CD8-positive, alpha-beta memory T cell (primary cell): ENCODE results near the gene KRTAP9-9. TPM values are rescaled to one million over a fixed set of nuclear protein-coding genes. Genes with fewer than 3 reads are reported as not detected.

ENCODE experiments used
- CTCF ChIA-PET: fragments of 350-600 bp; sonication (Branson Sonifier 250); formaldehyde crosslinking; loops from one replicate; lab custom pipeline; 2021; ENCODE audit warnings: antibody characterized with exemption; lab: Charles Lee
- POLR2A ChIA-PET: fragments of 350-600 bp; sonication (Branson Sonifier 250); formaldehyde crosslinking; loops from one replicate; lab custom pipeline; 2021; ENCODE audit warnings: antibody characterized with exemption; lab: Charles Lee
- DNase-seq, 5 donors: peaks; one replicate each; pipeline versions ENCODE4 v3.0.0 to v3.0.0-alpha.2; 2020 to 2022; ENCODE audit warnings: mixed read lengths in 1 of 5
- H3K27ac ChIP-seq: one replicate; pipeline ENCODE4 v1.7.0; 2013; ENCODE audit warnings: low read depth, mild to moderate bottlenecking, low read length, moderate library complexity
- H3K27me3 ChIP-seq: 2 replicates; pipeline ENCODE4 v1.7.0; 2013; ENCODE audit warnings: low read length, mild to moderate bottlenecking; ENCODE audit not compliant: insufficient read depth, poor library complexity, severe bottlenecking
- H3K36me3 ChIP-seq: 2 replicates; pipeline ENCODE4 v1.7.0; 2013; ENCODE audit warnings: mild to moderate bottlenecking, low read length, moderate library complexity; ENCODE audit not compliant: insufficient read depth
- H3K4me1 ChIP-seq: 2 replicates; pipeline ENCODE4 v1.7.0; 2013; ENCODE audit warnings: mild to moderate bottlenecking, low read length, moderate library complexity; ENCODE audit not compliant: insufficient read depth
- H3K4me3 ChIP-seq: 2 replicates; pipeline ENCODE4 v1.7.0; 2013; ENCODE audit warnings: mild to moderate bottlenecking, low read length
- H3K9me3 ChIP-seq: 2 replicates; pipeline ENCODE4 v1.7.0; 2013; ENCODE audit warnings: mild to moderate bottlenecking, low read length
- H3K27ac Mint-ChIP-seq, 8 donors: one replicate each; pipeline ENCODE4 v1.8.0; 2020 to 2021; ENCODE audit warnings: mixed read lengths in 8 of 8, mild to moderate bottlenecking in 6 of 8, inconsistent platforms in 3 of 8, moderate library complexity in 3 of 8
- H3K27me3 Mint-ChIP-seq, 2 donors: one replicate each; pipeline ENCODE4 v1.8.0; 2020 to 2021; ENCODE audit warnings: mixed read lengths in 2 of 2, mild to moderate bottlenecking in 1 of 2, moderate library complexity in 1 of 2
- H3K36me3 Mint-ChIP-seq, 3 donors: one replicate each; pipeline ENCODE4 v1.8.0; 2020 to 2021; ENCODE audit warnings: mixed read lengths in 3 of 3, inconsistent platforms in 1 of 3, mild to moderate bottlenecking in 1 of 3
- H3K4me1 Mint-ChIP-seq, 3 donors: one replicate each; pipeline ENCODE4 v1.8.0; 2020 to 2021; ENCODE audit warnings: mixed read lengths in 3 of 3, inconsistent platforms in 1 of 3, mild to moderate bottlenecking in 1 of 3
- H3K4me3 Mint-ChIP-seq, 7 donors: one replicate each; pipeline ENCODE4 v1.8.0; 2020 to 2021; ENCODE audit warnings: mixed read lengths in 7 of 7, mild to moderate bottlenecking in 6 of 7, moderate library complexity in 4 of 7, inconsistent platforms in 2 of 7
- H3K9me3 Mint-ChIP-seq, 5 donors: one replicate each; pipeline ENCODE4 v1.8.0; 2020 to 2022; ENCODE audit warnings: mixed read lengths in 5 of 5, mild to moderate bottlenecking in 3 of 5, moderate library complexity in 2 of 5, inconsistent platforms in 1 of 5
- polyA plus RNA-seq: library from polyadenylated mRNA; unstranded; fragments of 300-500 nt; fragmentation: Illumina TruSeq; gene quantifications from one replicate; pipeline ENCODE4 v1.2.3, GENCODE V29; 2021
- total RNA-seq, 2 experiments: library from RNA; stranded (reverse); gene quantifications; one replicate each; pipeline ENCODE4 v1.2.3, GENCODE V29; 2021

The KRTAP9-9 gene
- total and polyA plus RNA-seq, 3 experiments from 2014 or later: not detected

GRCh38 chr17:41298458-41299135 is 43.4 kb downstream of the KRTAP9-9 start:
- POLR2A ChIA-PET: no interaction called here
- no peak for DNase-seq
- H3K4me3 Mint-ChIP-seq: peak overlapping the region in 1 of 7 donors; percentile 51
- no peak overlapping the region for H3K4me3 ChIP-seq
- H3K9me3 ChIP-seq: no peaks in the 10 kb centered on the region
- H3K9me3 Mint-ChIP-seq: no peaks in the 10 kb centered on the region
- no peaks in the 10 kb centered on the region for H3K4me1 ChIP-seq
- no peaks in the 10 kb centered on the region for H3K27me3 ChIP-seq
- H3K27ac Mint-ChIP-seq: peak overlapping the region in 1 of 8 donors; percentile 85
- peaks cover 0 to 8% (median 0%) of the 10 kb centered on the region in 3 donors for H3K36me3 Mint-ChIP-seq
- H3K27me3 Mint-ChIP-seq: peaks cover 8 to 17% of the 10 kb centered on the region in 2 donors
- H3K36me3 ChIP-seq: no peaks in the 10 kb centered on the region
- peaks cover 12 to 17% (median 13%) of the 10 kb centered on the region in 3 donors for H3K4me1 Mint-ChIP-seq
- H3K27ac ChIP-seq: no peak overlapping the region
- CTCF ChIA-PET: no interaction called here

- Histone ChIP-seq H3K36me3 (no peaks in the 10 kb centered on the region), H3K4me3 (no peak overlapping the region), H3K9me3 (no peaks in the 10 kb centered on the region), H3K27ac (no peak overlapping the region), H3K27me3 (no peaks in the 10 kb centered on the region), H3K4me1 (no peaks in the 10 kb centered on the region)
- no peak for DNase-seq
- Mint-ChIP-seq H3K4me3 (no peak overlapping the region), H3K9me3 (no peaks in the 10 kb centered on the region), H3K4me1 (peaks cover 14 to 22% (median 18%) of the 10 kb centered on the region in 3 donors), H3K27me3 (peaks cover 3 to 12% of the 10 kb centered on the region in 2 donors), H3K27ac (peak overlapping the region in 2 of 8 donors; percentile 39 to 58), H3K36me3 (peaks cover 0 to 5% (median 2%) of the 10 kb centered on the region in 3 donors)
- CTCF ChIA-PET: interaction anchor here (0.9 to 1.4 kb wide), 2 partner anchors 21 to 141 kb away, joined by 3 to 4 read pairs; partner anchors contain the start of gene KRTAP4-4
- POLR2A ChIA-PET: no interaction called here
Observed at GRCh38 chr17:41301204-41301790, 46.1 kb downstream of the KRTAP9-9 start.

- peak within 1 kb of the TSS in 2 of 8 donors; percentile 39 to 58 for H3K27ac Mint-ChIP-seq
Observed at GRCh38 chr17:41301916-41302901, 47.0 kb downstream of the KRTAP9-9 start, which contains the start of gene KRTAP29-1. Gene KRTAP29-1 (minus strand): TSS chr17:41302851. CDS start chr17:41302851, 0 bp downstream.

GRCh38 chr17:41302981-41303380 is 47.8 kb downstream of the KRTAP9-9 start:
- Mint-ChIP-seq H3K9me3 (no peaks in the 10 kb centered on the region), H3K4me3 (no peak overlapping the region), H3K27me3 (peaks cover 3 to 12% of the 10 kb centered on the region in 2 donors), H3K4me1 (peaks cover 31 to 38% (median 35%) of the 10 kb centered on the region in 3 donors), H3K36me3 (peaks cover 0 to 5% (median 2%) of the 10 kb centered on the region in 3 donors), H3K27ac (no peak overlapping the region)
- DNase-seq: no peak
- H3K27ac ChIP-seq: no peak overlapping the region
- H3K36me3 ChIP-seq: no peaks in the 10 kb centered on the region
- H3K4me3 ChIP-seq: no peak overlapping the region
- H3K9me3 ChIP-seq: no peaks in the 10 kb centered on the region
- POLR2A ChIA-PET: no interaction called here
- CTCF ChIA-PET: interaction anchor here (1.1 kb wide), 1 partner anchor 19 kb away, joined by 3 read pairs; no protein-coding TSS in a partner anchor
- H3K27me3 ChIP-seq: no peaks in the 10 kb centered on the region
- peaks cover 16% of the 10 kb centered on the region for H3K4me1 ChIP-seq

More at GRCh38 chr17:41301916-41302901, 47.0 kb downstream of the KRTAP9-9 start, which contains the start of gene KRTAP29-1:
- H3K27me3 Mint-ChIP-seq: peaks cover 3 to 12% of the 10 kb centered on the region in 2 donors
- ChIA-PET CTCF (interaction anchor here (1.1 kb wide), 1 partner anchor 20 kb away, joined by 3 read pairs; no protein-coding TSS in a partner anchor), POLR2A (no interaction called here)
- Histone ChIP-seq H3K9me3 (no peaks in the 10 kb centered on the region), H3K36me3 (no peaks in the 10 kb centered on the region), H3K27me3 (no peaks in the 10 kb centered on the region), H3K27ac (no peak within 1 kb of the TSS), H3K4me1 (peaks cover 9% of the 10 kb centered on the region), H3K4me3 (no peak within 1 kb of the TSS)
- no peaks in the 10 kb centered on the region for H3K9me3 Mint-ChIP-seq
- peaks cover 0 to 5% (median 2%) of the 10 kb centered on the region in 3 donors for H3K36me3 Mint-ChIP-seq
- no peak within 1 kb of the TSS for H3K4me3 Mint-ChIP-seq
- peaks cover 23 to 31% (median 27%) of the 10 kb centered on the region in 3 donors for H3K4me1 Mint-ChIP-seq
- no peak for DNase-seq

GRCh38 chr17:41304091-41304490 is 48.9 kb downstream of the KRTAP9-9 start:
- Histone ChIP-seq H3K9me3 (no peaks in the 10 kb centered on the region), H3K4me1 (peaks cover 26% of the 10 kb centered on the region), H3K27me3 (no peaks in the 10 kb centered on the region), H3K36me3 (no peaks in the 10 kb centered on the region), H3K4me3 (no peak overlapping the region), H3K27ac (no peak overlapping the region)
- H3K27ac Mint-ChIP-seq: no peak overlapping the region
- peaks cover 0 to 5% (median 2%) of the 10 kb centered on the region in 3 donors for H3K36me3 Mint-ChIP-seq
- no peak for DNase-seq
- no peak overlapping the region for H3K4me3 Mint-ChIP-seq
- ChIA-PET POLR2A (no interaction called here), CTCF (no interaction called here)
- peaks cover 2 to 4% of the 10 kb centered on the region in 2 donors for H3K27me3 Mint-ChIP-seq
- H3K9me3 Mint-ChIP-seq: no peaks in the 10 kb centered on the region
- peaks cover 42 to 49% (median 46%) of the 10 kb centered on the region in 3 donors for H3K4me1 Mint-ChIP-seq

Other genes with a start within 250 kb of the KRTAP9-9 start
Only the 30 nearest of the 40 such genes appear.
- gene KRTAP2-3, start 195.3 kb upstream of the KRTAP9-9 start, total RNA-seq: not detected
- gene KRTAP2-3, start 195.3 kb upstream of the KRTAP9-9 start, polyA plus RNA-seq: not detected
- not detected for gene KRTAP2-4, start 189.5 kb upstream of the KRTAP9-9 start, total RNA-seq
- not detected for gene KRTAP2-4, start 189.5 kb upstream of the KRTAP9-9 start, polyA plus RNA-seq
- not detected for gene KRTAP4-7, start 171.2 kb upstream of the KRTAP9-9 start, total RNA-seq
- gene KRTAP4-7, start 171.2 kb upstream of the KRTAP9-9 start, polyA plus RNA-seq: not detected
- gene KRTAP4-8, start 157.2 kb upstream of the KRTAP9-9 start, total RNA-seq: not detected
- gene KRTAP4-8, start 157.2 kb upstream of the KRTAP9-9 start, polyA plus RNA-seq: not detected
- not detected for gene KRTAP4-16, start 153.2 kb upstream of the KRTAP9-9 start, total RNA-seq
- not detected for gene KRTAP4-16, start 153.2 kb upstream of the KRTAP9-9 start, polyA plus RNA-seq
- not detected for gene KRTAP4-9, start 150.0 kb upstream of the KRTAP9-9 start, total RNA-seq
- not detected for gene KRTAP4-9, start 150.0 kb upstream of the KRTAP9-9 start, polyA plus RNA-seq
- gene KRTAP4-11, start 137.0 kb upstream of the KRTAP9-9 start, total RNA-seq: not detected
- gene KRTAP4-11, start 137.0 kb upstream of the KRTAP9-9 start, polyA plus RNA-seq: not detected
- not detected for gene KRTAP4-12, start 131.2 kb upstream of the KRTAP9-9 start, total RNA-seq
- gene KRTAP4-12, start 131.2 kb upstream of the KRTAP9-9 start, polyA plus RNA-seq: not detected
- gene KRTAP4-6, start 114.8 kb upstream of the KRTAP9-9 start, total RNA-seq: not detected
- 0.35 TPM for gene KRTAP4-6, start 114.8 kb upstream of the KRTAP9-9 start, polyA plus RNA-seq
- gene KRTAP4-5, start 105.6 kb upstream of the KRTAP9-9 start, total RNA-seq: not detected
- not detected for gene KRTAP4-5, start 105.6 kb upstream of the KRTAP9-9 start, polyA plus RNA-seq
- gene KRTAP4-4, start 94.6 kb upstream of the KRTAP9-9 start, total RNA-seq: not detected
- not detected for gene KRTAP4-4, start 94.6 kb upstream of the KRTAP9-9 start, polyA plus RNA-seq
- not detected for gene KRTAP4-3, start 87.2 kb upstream of the KRTAP9-9 start, total RNA-seq
- not detected for gene KRTAP4-3, start 87.2 kb upstream of the KRTAP9-9 start, polyA plus RNA-seq
- gene KRTAP4-2, start 77.2 kb upstream of the KRTAP9-9 start, total RNA-seq: not detected
- gene KRTAP4-2, start 77.2 kb upstream of the KRTAP9-9 start, polyA plus RNA-seq: not detected
- not detected for gene KRTAP4-1, start 70.5 kb upstream of the KRTAP9-9 start, total RNA-seq
- not detected for gene KRTAP4-1, start 70.5 kb upstream of the KRTAP9-9 start, polyA plus RNA-seq
- not detected for gene KRTAP9-1, start 65.5 kb upstream of the KRTAP9-9 start, total RNA-seq
- gene KRTAP9-1, start 65.5 kb upstream of the KRTAP9-9 start, polyA plus RNA-seq: not detected
- not detected for gene KRTAP9-2, start 28.7 kb upstream of the KRTAP9-9 start, total RNA-seq
- gene KRTAP9-2, start 28.7 kb upstream of the KRTAP9-9 start, polyA plus RNA-seq: not detected
- gene KRTAP9-3, start 22.9 kb upstream of the KRTAP9-9 start, total RNA-seq: not detected
- gene KRTAP9-3, start 22.9 kb upstream of the KRTAP9-9 start, polyA plus RNA-seq: not detected
- not detected for gene KRTAP9-8, start 17.4 kb upstream of the KRTAP9-9 start, total RNA-seq
- gene KRTAP9-8, start 17.4 kb upstream of the KRTAP9-9 start, polyA plus RNA-seq: not detected
- gene KRTAP9-4, start 5.7 kb upstream of the KRTAP9-9 start, total RNA-seq: not detected
- gene KRTAP9-4, start 5.7 kb upstream of the KRTAP9-9 start, polyA plus RNA-seq: not detected
- gene KRTAP9-6, start 10.0 kb downstream of the KRTAP9-9 start, total RNA-seq: not detected
- gene KRTAP9-6, start 10.0 kb downstream of the KRTAP9-9 start, polyA plus RNA-seq: not detected
- gene KRTAP9-7, start 20.3 kb downstream of the KRTAP9-9 start, total RNA-seq: not detected
- not detected for gene KRTAP9-7, start 20.3 kb downstream of the KRTAP9-9 start, polyA plus RNA-seq
- gene KRTAP29-1, start 47.5 kb downstream of the KRTAP9-9 start, total RNA-seq: not detected
- 0.22 TPM for gene KRTAP29-1, start 47.5 kb downstream of the KRTAP9-9 start, polyA plus RNA-seq
- not detected for gene KRTAP16-1, start 53.9 kb downstream of the KRTAP9-9 start, total RNA-seq
- gene KRTAP16-1, start 53.9 kb downstream of the KRTAP9-9 start, polyA plus RNA-seq: 0.58 TPM
- not detected for gene KRTAP17-1, start 60.3 kb downstream of the KRTAP9-9 start, total RNA-seq
- not detected for gene KRTAP17-1, start 60.3 kb downstream of the KRTAP9-9 start, polyA plus RNA-seq
- not detected for gene KRT33A, start 95.4 kb downstream of the KRTAP9-9 start, total RNA-seq
- gene KRT33A, start 95.4 kb downstream of the KRTAP9-9 start, polyA plus RNA-seq: not detected
- not detected for gene KRT33B, start 114.4 kb downstream of the KRTAP9-9 start, total RNA-seq
- not detected for gene KRT33B, start 114.4 kb downstream of the KRTAP9-9 start, polyA plus RNA-seq
- gene KRT34, start 126.9 kb downstream of the KRTAP9-9 start, total RNA-seq: not detected
- gene KRT34, start 126.9 kb downstream of the KRTAP9-9 start, polyA plus RNA-seq: not detected
- gene KRT31, start 142.2 kb downstream of the KRTAP9-9 start, total RNA-seq: not detected
- not detected for gene KRT31, start 142.2 kb downstream of the KRTAP9-9 start, polyA plus RNA-seq
- gene KRT37, start 169.2 kb downstream of the KRTAP9-9 start, total RNA-seq: not detected
- gene KRT37, start 169.2 kb downstream of the KRTAP9-9 start, polyA plus RNA-seq: not detected
- not detected for gene KRT38, start 185.6 kb downstream of the KRTAP9-9 start, total RNA-seq
- not detected for gene KRT38, start 185.6 kb downstream of the KRTAP9-9 start, polyA plus RNA-seq